Vagina (tissue), 2 donors: Measurements from ENCODE around the gene CRADD. TPM values are rescaled to one million over a fixed set of nuclear protein-coding genes. Genes with fewer than 3 reads are reported as not detected.
A peak's percentile ranks its signal among the peaks of the same experiment; 100 is the strongest.

Experiments
- DNase-seq, 2 donors: peaks; one replicate each; pipeline ENCODE4 v3.0.0-alpha.2; 2017; ENCODE audit errors: extremely low spot score in 2 of 2
- H3K27ac ChIP-seq: fragments of 200-600 bp; sonication (generic); one replicate; pipeline ENCODE4 v1.5.1; 2019
- H3K27me3 ChIP-seq: fragments of 200-600 bp; sonication (generic); one replicate; pipeline ENCODE4 v1.5.1; 2019
- H3K36me3 ChIP-seq, 2 donors: fragments of 200-600 bp; sonication (generic); one replicate each; pipeline ENCODE4 v1.5.1; 2017 to 2019
- H3K4me1 ChIP-seq: fragments of 200-600 bp; sonication (generic); one replicate; pipeline ENCODE4 v1.5.1; 2019
- H3K4me3 ChIP-seq, 2 donors: fragments of 200-600 bp; sonication (generic); 1 replicate in 1 of 2; 2 replicates in 1 of 2; pipeline ENCODE4 v1.5.1; 2016 to 2019
- H3K9me3 ChIP-seq: fragments of 200-600 bp; sonication (generic); one replicate; pipeline ENCODE4 v1.5.1; 2019
- CTCF ChIP-seq, 3 experiments: fragments of 450-650 bp in 2 of 3; fragments of 200-600 bp in 1 of 3; sonication (generic) in 1 of 3; IDR thresholded peaks; one replicate each; pipeline ENCODE4 v1.5.1; 2017 to 2019; ENCODE audit warnings: antibody characterized with exemption in 3 of 3, mild to moderate bottlenecking in 2 of 3, moderate library complexity in 2 of 3
- POLR2A ChIP-seq, 2 donors: fragments of 450-650 bp; IDR thresholded peaks; one replicate each; pipeline ENCODE4 v1.6.1; 2017; ENCODE audit warnings: antibody characterized with exemption in 2 of 2, mild to moderate bottlenecking in 2 of 2, moderate library complexity in 2 of 2
- POLR2AphosphoS5 ChIP-seq, 2 donors: sonication (generic); formaldehyde crosslinking; IDR thresholded peaks; one replicate each; pipeline ENCODE4 v1.9.0; 2017; ENCODE audit warnings: antibody characterized with exemption in 2 of 2, mild to moderate bottlenecking in 2 of 2, low read depth in 1 of 2; ENCODE audit not compliant: insufficient read depth in 1 of 2
- intact Hi-C: fragments of 100-400 bp; cut with DNase I; formaldehyde crosslinking; loops from one replicate; pipeline ENCODE4 v1.15.1; 2023
- total RNA-seq: library from RNA; depleted of rRNA; stranded (reverse); fragments of >200 nt; gene quantifications from one replicate; pipeline ENCODE4 v1.2.3, GENCODE V29; 2016

The CRADD gene
- total RNA-seq, 1 donor from 2014 or later: 40.8 TPM

- DNase-seq: no peak
These were observed 56.8 kb downstream of the CRADD start for GRCh38 chr12:93733928-93734327.

GRCh38 chr12:93734784-93735183 is 57.6 kb downstream of the CRADD start:
- Histone ChIP-seq H3K4me3 (no peak overlapping the region), H3K27me3 (no peaks in the 10 kb centered on the region), H3K36me3 (no peaks in the 10 kb centered on the region), H3K4me1 (peaks cover 41% of the 10 kb centered on the region), H3K9me3 (no peaks in the 10 kb centered on the region), H3K27ac (no peak overlapping the region)
- DNase-seq: no peak
- intact Hi-C loops: no loop called here
- TF ChIP-seq CTCF (IDR thresholded peaks at IDR 0.05) (no peak), POLR2A (IDR thresholded peaks at IDR 0.05) (no peak), POLR2AphosphoS5 (IDR thresholded peaks at IDR 0.05; ENCODE audit: insufficient read depth in 1 of 2, low read depth in 1 of 2) (no peak)

More at GRCh38 chr12:93733928-93734327, 56.8 kb downstream of the CRADD start:
- H3K27me3 ChIP-seq: no peaks in the 10 kb centered on the region
- TF ChIP-seq CTCF (IDR thresholded peaks at IDR 0.05) (no peak), POLR2A (IDR thresholded peaks at IDR 0.05) (no peak), POLR2AphosphoS5 (IDR thresholded peaks at IDR 0.05; ENCODE audit: insufficient read depth in 1 of 2, low read depth in 1 of 2) (no peak)
- H3K9me3 ChIP-seq: no peaks in the 10 kb centered on the region
- H3K27ac ChIP-seq: no peak overlapping the region
- H3K4me1 ChIP-seq: peaks cover 32% of the 10 kb centered on the region
- H3K36me3 ChIP-seq: no peaks in the 10 kb centered on the region
- intact Hi-C loops: no loop called here
- H3K4me3 ChIP-seq: no peak overlapping the region

GRCh38 chr12:93736640-93737178 is 59.5 kb downstream of the CRADD start:
- intact Hi-C loops: no loop called here
- H3K4me3 ChIP-seq: peak overlapping the region in 1 of 2 donors; percentile 3
- H3K36me3 ChIP-seq: no peaks in the 10 kb centered on the region
- H3K27me3 ChIP-seq: no peaks in the 10 kb centered on the region
- no peak for TF ChIP-seq CTCF (IDR thresholded peaks at IDR 0.05)
- no peak for TF ChIP-seq POLR2A (IDR thresholded peaks at IDR 0.05)
- no peak for TF ChIP-seq POLR2AphosphoS5 (IDR thresholded peaks at IDR 0.05; ENCODE audit: insufficient read depth in 1 of 2, low read depth in 1 of 2)
- no peaks in the 10 kb centered on the region for H3K9me3 ChIP-seq
- DNase-seq: no peak
- H3K4me1 ChIP-seq: peaks cover 48% of the 10 kb centered on the region
- H3K27ac ChIP-seq: peak overlapping the region; percentile 97

GRCh38 chr12:93737457-93738198 is 60.5 kb downstream of the CRADD start:
- Histone ChIP-seq H3K36me3 (no peaks in the 10 kb centered on the region), H3K4me3 (peak overlapping the region; percentile 3 to 32), H3K9me3 (no peaks in the 10 kb centered on the region), H3K27ac (peak overlapping the region; percentile 97), H3K4me1 (peaks cover 48% of the 10 kb centered on the region), H3K27me3 (no peaks in the 10 kb centered on the region)
- no peak for DNase-seq
- TF ChIP-seq CTCF (IDR thresholded peaks at IDR 0.05) (no peak), POLR2AphosphoS5 (IDR thresholded peaks at IDR 0.05; ENCODE audit: insufficient read depth in 1 of 2, low read depth in 1 of 2) (peak; percentile 29 to 76)
- intact Hi-C loops: no loop called here
